Measurements from ENCODE around the gene RHOT2.

RHOT2 gene

DNA sequence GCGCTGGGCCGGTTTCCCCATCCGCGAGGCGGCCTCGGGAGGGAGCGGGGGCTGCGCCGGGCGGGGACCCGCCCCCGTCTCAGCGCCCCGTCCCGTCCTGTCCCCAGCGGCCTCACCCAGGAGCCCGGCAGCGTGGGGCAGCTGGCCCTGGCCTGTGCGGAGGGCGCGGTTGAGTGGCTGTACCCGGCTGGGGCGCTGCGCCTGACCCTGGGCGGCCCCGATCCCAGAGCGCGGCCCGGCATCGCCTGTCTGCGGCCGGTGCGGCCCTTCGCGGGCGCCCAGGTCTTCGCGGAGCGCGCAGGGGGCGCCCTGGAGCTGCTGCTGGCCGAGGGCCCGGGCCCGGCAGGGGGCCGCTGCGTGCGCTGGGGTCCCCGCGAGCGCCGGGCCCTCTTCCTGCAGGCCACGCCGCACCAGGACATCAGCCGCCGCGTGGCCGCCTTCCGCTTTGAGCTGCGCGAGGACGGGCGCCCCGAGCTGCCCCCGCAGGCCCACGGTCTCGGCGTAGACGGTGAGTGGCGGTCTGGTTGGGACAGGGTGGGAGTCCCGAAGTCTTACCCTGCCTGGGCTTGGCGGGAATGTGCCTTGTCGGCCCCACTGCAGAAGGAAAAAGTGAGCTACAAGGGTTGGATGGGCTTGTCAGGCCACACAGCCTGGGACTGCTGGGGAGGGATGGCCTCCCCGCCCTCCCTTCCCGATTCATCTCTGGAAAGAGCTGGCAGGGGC is 47.7 kb downstream of the RHOT2 start:
- DNase-seq, result peak; percentile 78

- DNase-seq, result no peak
Measured at GRCh38 chr16:716200-716568, 48.3 kb downstream of the RHOT2 start.

DNA sequence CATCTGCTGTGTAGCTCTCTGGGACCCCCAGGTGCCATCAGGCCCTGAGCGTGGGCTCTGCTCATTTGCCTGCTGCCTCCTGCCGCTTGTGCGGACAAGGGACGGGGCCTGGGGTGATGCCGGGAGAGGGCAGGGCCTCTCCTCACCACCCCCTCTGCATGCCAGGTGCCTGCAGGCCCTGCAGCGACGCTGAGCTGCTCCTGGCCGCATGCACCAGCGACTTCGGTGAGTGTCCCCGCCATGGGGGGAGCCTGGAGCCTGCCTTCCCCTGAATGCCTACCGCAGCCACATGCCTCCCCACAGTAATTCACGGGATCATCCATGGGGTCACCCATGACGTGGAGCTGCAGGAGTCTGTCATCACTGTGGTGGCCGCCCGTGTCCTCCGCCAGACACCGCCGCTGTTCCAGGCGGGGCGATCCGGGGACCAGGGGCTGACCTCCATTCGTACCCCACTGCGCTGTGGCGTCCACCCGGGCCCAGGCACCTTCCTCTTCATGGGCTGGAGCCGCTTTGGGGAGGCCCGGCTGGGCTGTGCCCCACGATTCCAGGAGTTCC is 48.9 kb downstream of the RHOT2 start:
- DNase-seq, result no peak

DNA sequence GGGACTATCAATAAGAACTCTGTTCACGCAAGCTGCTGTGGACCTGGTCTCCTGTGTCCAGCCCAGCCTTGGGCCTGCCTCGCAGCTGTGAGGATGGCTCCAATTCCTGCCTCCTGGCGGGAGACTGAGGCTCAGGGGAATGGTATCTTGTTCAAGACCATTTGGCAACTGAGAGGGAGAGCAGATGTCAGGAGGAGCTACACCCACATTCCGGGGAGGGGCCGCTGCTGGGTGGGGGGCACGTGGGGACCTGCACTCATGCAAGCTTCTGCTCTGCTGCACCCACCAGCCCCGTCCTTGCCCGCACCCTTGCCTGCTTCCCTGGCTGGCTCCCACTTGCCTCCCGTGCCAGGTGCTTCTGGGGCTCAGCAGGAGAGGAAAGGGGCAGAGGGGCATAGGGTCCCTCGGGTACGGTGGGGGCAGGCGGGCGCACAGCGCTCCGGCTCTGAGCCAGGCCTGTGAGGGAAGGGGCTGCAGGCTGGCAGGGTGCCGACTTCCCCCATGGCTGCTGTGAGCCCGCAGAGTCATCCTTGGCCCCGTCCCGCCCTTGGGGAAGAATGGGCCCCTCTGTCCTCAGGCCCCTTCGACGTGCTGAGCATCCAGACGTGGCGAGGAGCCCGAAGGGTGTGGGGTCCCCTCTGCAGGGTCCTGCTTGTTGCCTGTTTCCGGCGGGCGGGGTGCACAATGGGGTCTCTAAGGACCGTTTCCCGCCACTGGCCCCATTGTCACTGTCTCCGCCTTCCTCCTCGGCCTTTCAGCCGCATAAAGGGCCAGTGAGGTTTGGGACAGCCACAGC is 49.7 kb downstream of the RHOT2 start:
- DNase-seq, result no peak

DNA sequence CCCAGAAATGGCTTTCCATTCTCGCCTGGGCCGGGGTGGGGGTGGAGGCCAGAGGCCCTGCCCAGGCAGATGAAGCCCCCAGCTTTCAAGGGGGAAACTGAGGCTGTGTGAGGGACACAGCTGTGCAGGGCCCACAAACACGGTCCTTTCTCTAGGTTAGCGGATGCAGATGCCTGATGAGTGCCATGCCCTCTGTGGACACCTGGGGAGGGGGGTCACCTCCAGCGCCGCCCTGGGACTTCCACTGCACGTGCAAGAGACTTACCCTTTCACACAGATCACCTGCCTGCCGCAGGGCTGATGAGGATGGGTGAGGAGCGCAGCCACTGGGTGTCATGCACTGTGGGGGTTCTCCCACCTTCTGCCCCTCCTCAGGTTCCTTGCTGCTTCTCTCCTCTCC is 50.5 kb downstream of the RHOT2 start:
- no peak for DNase-seq

GRCh38 chr16:718922-719321 is 51.0 kb downstream of the RHOT2 start:
- DNase-seq, result no peak

DNA sequence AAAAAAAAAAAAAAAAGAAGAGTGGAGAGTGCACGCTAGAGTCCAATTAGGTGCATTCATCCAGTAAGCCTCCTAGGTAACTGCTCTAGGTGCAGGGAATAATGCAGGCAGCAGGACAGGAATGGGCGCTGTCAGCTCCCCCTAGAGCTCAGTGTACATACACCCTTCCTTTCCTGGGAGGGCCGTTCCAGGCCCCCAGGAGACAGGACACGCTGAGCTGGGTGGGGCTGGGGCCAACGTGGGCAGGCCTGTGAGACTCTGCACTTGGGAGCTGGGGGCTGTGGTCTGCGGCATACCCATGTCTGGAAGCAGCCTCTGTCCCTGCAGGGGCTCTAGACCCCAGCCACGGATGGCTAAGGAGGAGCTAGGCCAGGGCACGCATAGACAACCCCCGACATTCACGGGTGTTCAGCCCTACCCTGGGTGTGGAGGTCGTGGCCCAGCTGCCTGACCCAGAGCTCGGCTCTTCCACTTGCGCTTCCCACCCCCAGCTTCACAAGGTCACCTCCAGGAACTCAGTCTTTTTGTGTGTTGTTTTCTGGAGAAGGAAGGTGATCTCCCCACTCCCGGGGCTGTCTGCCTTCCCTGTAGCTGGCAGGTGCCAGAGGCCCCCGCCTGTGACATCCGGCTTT is 52.0 kb downstream of the RHOT2 start:
- DNase-seq, result peak; percentile 65

- DNase-seq, result no peak
Measured at GRCh38 chr16:720447-720989, 52.6 kb downstream of the RHOT2 start.

DNA sequence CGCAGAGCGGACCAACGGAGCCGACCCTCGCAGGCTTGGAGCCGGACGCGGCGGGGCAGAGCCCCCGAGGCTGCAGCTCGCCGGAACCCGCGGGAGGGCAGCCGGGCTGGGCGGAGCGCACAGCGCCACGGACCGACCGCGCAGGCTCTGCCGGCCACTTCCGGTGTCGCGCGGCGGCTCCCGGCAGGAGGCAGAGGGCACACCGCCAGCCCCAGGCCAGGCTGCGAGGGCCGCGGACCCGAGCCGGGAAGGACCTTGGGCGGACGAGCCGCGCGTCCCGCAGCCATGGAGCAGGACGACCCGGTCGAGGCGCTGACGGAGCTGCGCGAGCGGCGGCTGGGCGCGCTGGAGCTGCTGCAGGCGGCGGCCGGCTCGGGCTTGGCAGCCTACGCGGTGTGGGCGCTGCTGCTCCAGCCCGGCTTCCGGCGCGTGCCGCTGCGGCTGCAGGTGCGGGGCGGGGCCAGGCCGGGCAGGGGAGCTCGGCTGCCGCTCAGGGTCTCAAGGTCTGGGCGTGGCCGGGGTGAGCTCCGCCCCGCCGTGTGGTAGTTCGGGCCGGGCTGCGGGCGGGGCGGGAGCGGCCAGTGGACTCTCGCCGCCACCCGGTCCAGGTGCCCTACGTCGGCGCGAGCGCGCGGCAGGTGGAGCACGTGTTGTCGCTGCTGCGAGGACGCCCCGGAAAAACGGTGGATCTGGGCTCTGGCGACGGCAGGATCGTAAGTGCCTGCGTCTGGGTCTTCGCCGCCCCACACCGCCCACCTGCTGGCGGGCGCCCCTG is 53.2 kb downstream of the RHOT2 start, which contains the start of gene ANTKMT:
Gene ANTKMT (plus strand): TSS at position 157 of the 775 bp plus-strand sequence. CDS start 129 bp downstream, at position 286.
- peak; percentile 98 for DNase-seq

- no peak for DNase-seq
Measured at GRCh38 chr16:721765-722540, 54.0 kb downstream of the RHOT2 start.

DNA sequence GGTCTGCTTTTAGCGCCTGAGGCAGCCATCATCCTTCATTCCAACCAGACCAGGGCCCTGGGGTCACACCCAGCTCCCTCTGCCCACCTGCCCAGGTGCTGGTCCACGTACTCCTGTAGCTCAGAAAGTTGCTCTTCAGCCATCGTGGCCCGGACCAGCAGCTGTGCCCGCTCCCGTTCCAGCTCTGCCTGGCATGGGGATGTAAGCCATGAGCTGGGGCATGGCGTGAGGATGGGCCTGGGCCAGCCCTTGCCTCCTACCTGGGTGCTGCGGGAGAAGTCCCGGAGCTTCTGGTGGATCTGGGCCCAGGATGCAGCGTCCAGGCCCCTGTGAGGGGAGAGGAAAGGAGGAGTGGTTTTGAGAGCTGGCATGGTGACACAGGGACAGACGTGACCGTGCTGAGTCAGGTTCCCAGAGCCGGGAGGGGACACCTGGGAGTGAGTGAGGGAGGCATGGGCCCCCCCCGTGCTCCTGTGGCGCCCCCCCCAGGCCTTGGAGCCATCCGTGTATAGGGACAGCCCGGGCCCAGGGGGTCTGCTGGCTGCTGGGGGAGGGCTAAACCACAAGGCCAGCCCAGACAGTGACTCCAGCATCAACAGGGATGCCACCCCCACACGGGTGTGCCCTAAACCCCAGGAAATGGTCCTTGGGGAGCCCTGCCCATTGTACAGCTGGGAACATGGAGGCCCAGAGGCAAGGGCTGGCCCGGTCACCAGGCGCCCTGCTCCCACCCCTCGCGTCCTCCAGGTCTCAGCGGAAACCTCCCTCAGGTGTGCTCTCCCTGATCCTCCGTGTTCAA is 55.1 kb downstream of the RHOT2 start:
- DNase-seq, result no peak

DNA sequence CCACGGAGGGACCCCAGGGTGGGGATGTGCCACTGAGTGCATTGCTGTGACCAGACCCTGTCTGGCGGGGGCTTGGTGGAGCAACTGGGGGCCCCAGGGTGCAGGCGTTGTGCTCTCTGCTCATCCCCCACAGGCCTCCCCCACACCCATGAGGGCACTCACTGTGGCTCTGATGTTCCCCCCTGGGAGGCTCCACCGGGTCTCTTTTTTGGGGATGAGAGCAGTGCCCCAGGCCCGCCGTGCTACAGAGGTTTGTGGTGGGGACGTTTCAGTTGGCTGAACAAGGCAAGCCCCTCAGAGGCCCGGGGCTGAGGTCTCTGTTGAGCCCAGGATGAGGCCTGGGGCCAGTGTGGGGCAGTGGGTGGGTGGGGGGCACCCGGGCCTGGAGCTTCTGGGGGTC is 55.8 kb downstream of the RHOT2 start:
- no peak for DNase-seq

Measured in right kidney (tissue), 1 donor.